SK-N-SH (cell line): ENCODE measurements around the gene USB1. TPM values are rescaled to one million over a fixed set of nuclear protein-coding genes. Genes with fewer than 3 reads are reported as not detected.

Experiments used
- CTCF ChIA-PET: fragments of 300-600, 350-600 bp; formaldehyde crosslinking; extraction: SDS; loops from one replicate; lab custom pipeline; 2021; lab: Yijun Ruan, JAX
- POLR2A ChIA-PET: fragments of 350-600 bp; sonication (Branson Sonifier 250); formaldehyde crosslinking; extraction: SDS; loops from one replicate; lab custom pipeline; 2020; ENCODE audit warnings: antibody characterized with exemption, inconsistent platforms; lab: Yijun Ruan, JAX
- DNase-seq: peaks from one replicate; pipeline ENCODE4 v3.0.0; 2012
- H2AFZ ChIP-seq: fragments of 200-600 bp; sonication (generic); 2 replicates; pipeline ENCODE4 v1.8.1; 2016; ENCODE audit warnings: antibody characterized with exemption, mild to moderate bottlenecking, low read depth
- H3F3A ChIP-seq: fragments of 200-600 bp; sonication (generic); replicated peaks from 2 replicates; pipeline ENCODE3; 2016; ENCODE audit warnings: antibody characterized with exemption, mild to moderate bottlenecking; ENCODE audit not compliant: insufficient read depth
- H3K27ac ChIP-seq, 2 experiments: fragments of 200-500 bp in 1 of 2; fragments of 200-600 bp in 1 of 2; sonication (Bioruptor generic) in 1 of 2; sonication (generic), shearing (Covaris generic) in 1 of 2; 2 replicates each; pipeline versions ENCODE4 v1.5.1 to v1.6.1; 2014 to 2016; ENCODE audit warnings: low read depth in 2 of 2, inconsistent platforms in 1 of 2, low read length in 1 of 2, mild to moderate bottlenecking in 1 of 2, mixed read lengths in 1 of 2
- H3K27me3 ChIP-seq: fragments of 200-600 bp; sonication (generic), shearing (Covaris generic); 2 replicates; pipeline ENCODE4 v1.6.1; 2016; ENCODE audit warnings: mixed run types; ENCODE audit not compliant: insufficient read depth
- H3K36me3 ChIP-seq, 2 experiments: fragments of 200-500 bp in 1 of 2; fragments of 200-600 bp in 1 of 2; sonication (Bioruptor generic) in 1 of 2; sonication (generic) in 1 of 2; replicated peaks in 1 of 2; 2 replicates each; pipeline versions ENCODE3 to v1.5.1; 2014 to 2016; ENCODE audit warnings: low read length in 1 of 2, mild to moderate bottlenecking in 1 of 2; ENCODE audit not compliant: insufficient read depth in 2 of 2, control insufficient read depth in 1 of 2
- H3K4me1 ChIP-seq, 2 experiments: fragments of 200-500 bp in 1 of 2; fragments of 200-600 bp in 1 of 2; sonication (Bioruptor generic) in 1 of 2; sonication (generic), shearing (Covaris generic) in 1 of 2; 2 replicates each; pipeline versions ENCODE4 v1.5.1 to v1.6.1; 2014 to 2016; ENCODE audit warnings: low read depth in 1 of 2, low read length in 1 of 2, mixed run types in 1 of 2; ENCODE audit not compliant: insufficient read depth in 2 of 2, control insufficient read depth in 1 of 2
- H3K4me2 ChIP-seq: fragments of 200-600 bp; sonication (generic), shearing (Covaris generic); 2 replicates; pipeline ENCODE4 v1.6.1; 2017; ENCODE audit warnings: mixed run types
- H3K4me3 ChIP-seq, 2 experiments: fragments of 200-500 bp in 1 of 2; fragments of 200-600 bp in 1 of 2; sonication (Bioruptor generic) in 1 of 2; sonication (generic), shearing (Covaris generic) in 1 of 2; 2 replicates each; pipeline versions ENCODE4 v1.5.1 to v1.8.1; 2014 to 2016; ENCODE audit warnings: low read depth in 2 of 2, inconsistent platforms in 1 of 2, low read length in 1 of 2, mild to moderate bottlenecking in 1 of 2, mixed read lengths in 1 of 2, moderate library complexity in 1 of 2
- H3K79me2 ChIP-seq: fragments of 200-600 bp; sonication (generic); 2 replicates; pipeline ENCODE4 v1.8.1; 2017; ENCODE audit warnings: mild to moderate bottlenecking; ENCODE audit not compliant: insufficient read depth
- H3K9ac ChIP-seq: fragments of 200-600 bp; sonication (generic); 2 replicates; pipeline ENCODE4 v1.6.1; 2017; ENCODE audit warnings: mixed run types
- H3K9me2 ChIP-seq: fragments of 200-600 bp; sonication (generic); 2 replicates; pipeline ENCODE4 v1.6.1; 2017; ENCODE audit warnings: mixed run types
- H3K9me3 ChIP-seq: fragments of 200-600 bp; sonication (generic); 2 replicates; pipeline ENCODE4 v1.6.1; 2017; ENCODE audit warnings: mixed run types, mild to moderate bottlenecking, moderate library complexity
- H4K20me1 ChIP-seq: fragments of 200-600 bp; sonication (generic); 2 replicates; pipeline ENCODE4 v1.6.1; 2017; ENCODE audit warnings: mild to moderate bottlenecking, mixed run types; ENCODE audit not compliant: insufficient read depth
- ELF1 ChIP-seq: IDR thresholded peaks from 2 replicates; pipeline ENCODE4 v1.4.0; 2012
- FOSL2 ChIP-seq: IDR thresholded peaks from 2 replicates; pipeline ENCODE4 v1.4.0; 2012; ENCODE audit warnings: low read depth, mild to moderate bottlenecking, moderate library complexity, borderline replicate concordance
- FOXJ3 ChIP-seq: sonication (generic); formaldehyde crosslinking; IDR thresholded peaks from 2 replicates; pipeline ENCODE4 v1.5.1; 2020; ENCODE audit warnings: mild to moderate bottlenecking, missing genetic modification reagents
- GATA2 ChIP-seq: sonication (generic); formaldehyde crosslinking; IDR thresholded peaks from 2 replicates; pipeline ENCODE4 v1.5.0; 2020; ENCODE audit warnings: mild to moderate bottlenecking, missing genetic modification reagents
- MEF2A ChIP-seq: IDR thresholded peaks from 2 replicates; pipeline ENCODE4 v1.4.0; 2012; ENCODE audit warnings: low read depth, borderline replicate concordance
- NRF1 ChIP-seq: IDR thresholded peaks from 2 replicates; pipeline ENCODE4 v1.6.1; 2012; ENCODE audit warnings: low read depth, mild to moderate bottlenecking, low read length
- PBX3 ChIP-seq: IDR thresholded peaks from 2 replicates; pipeline ENCODE4; 2012
- POLR2AphosphoS5 ChIP-seq: IDR thresholded peaks from 2 replicates; pipeline ENCODE4 v1.6.1; 2012; ENCODE audit warnings: low read depth, low read length
- RAD21 ChIP-seq: IDR thresholded peaks from 2 replicates; pipeline ENCODE4 v1.6.1; 2012; ENCODE audit warnings: mild to moderate bottlenecking, low read length
- RCOR1 ChIP-seq: fragments of 150-350 bp; IDR thresholded peaks from 2 replicates; pipeline ENCODE4 v1.6.1; 2017; ENCODE audit warnings: antibody characterized with exemption, low read length
- SIN3A ChIP-seq: IDR thresholded peaks from 2 replicates; pipeline ENCODE4 v1.6.1; 2012; ENCODE audit warnings: low read depth, mild to moderate bottlenecking, low read length, moderate library complexity, borderline replicate concordance
- TEAD4 ChIP-seq: IDR thresholded peaks from 2 replicates; pipeline ENCODE4 v1.4.0; 2012; ENCODE audit warnings: mild to moderate bottlenecking, borderline replicate concordance; ENCODE audit not compliant: insufficient read depth
- YY1 ChIP-seq: IDR thresholded peaks from 2 replicates; pipeline ENCODE4 v1.4.0; 2012; ENCODE audit warnings: low read depth, mild to moderate bottlenecking
- WGBS: methylation state at CpG from one replicate; pipeline ENCODE4 v1.1.6; 2017; ENCODE audit warnings: low lambda C conversion rate; 5-methylcytosine and 5-hydroxymethylcytosine counted together
- polyA plus RNA-seq, 3 experiments: library from polyadenylated mRNA; depleted of rRNA; stranded (reverse); fragments of >200 nt; gene quantifications; 2 replicates each; pipeline ENCODE4 v1.2.3, GENCODE V29; 2012
- TF ChIP-seq, protein P1 (sequence below): IDR thresholded peaks from 2 replicates; pipeline ENCODE4 v1.4.0; 2012; ENCODE audit warnings: low read depth
- TF ChIP-seq, protein P2 (sequence below): IDR thresholded peaks from 2 replicates; pipeline ENCODE4 v1.6.1; 2012; ENCODE audit warnings: mild to moderate bottlenecking, low read depth, low read length, moderate library complexity

Gene USB1
- polyA plus RNA-seq, 1 of the 3 experiments (the other 2 are of a cell fraction) = 94.1 TPM

DNA sequence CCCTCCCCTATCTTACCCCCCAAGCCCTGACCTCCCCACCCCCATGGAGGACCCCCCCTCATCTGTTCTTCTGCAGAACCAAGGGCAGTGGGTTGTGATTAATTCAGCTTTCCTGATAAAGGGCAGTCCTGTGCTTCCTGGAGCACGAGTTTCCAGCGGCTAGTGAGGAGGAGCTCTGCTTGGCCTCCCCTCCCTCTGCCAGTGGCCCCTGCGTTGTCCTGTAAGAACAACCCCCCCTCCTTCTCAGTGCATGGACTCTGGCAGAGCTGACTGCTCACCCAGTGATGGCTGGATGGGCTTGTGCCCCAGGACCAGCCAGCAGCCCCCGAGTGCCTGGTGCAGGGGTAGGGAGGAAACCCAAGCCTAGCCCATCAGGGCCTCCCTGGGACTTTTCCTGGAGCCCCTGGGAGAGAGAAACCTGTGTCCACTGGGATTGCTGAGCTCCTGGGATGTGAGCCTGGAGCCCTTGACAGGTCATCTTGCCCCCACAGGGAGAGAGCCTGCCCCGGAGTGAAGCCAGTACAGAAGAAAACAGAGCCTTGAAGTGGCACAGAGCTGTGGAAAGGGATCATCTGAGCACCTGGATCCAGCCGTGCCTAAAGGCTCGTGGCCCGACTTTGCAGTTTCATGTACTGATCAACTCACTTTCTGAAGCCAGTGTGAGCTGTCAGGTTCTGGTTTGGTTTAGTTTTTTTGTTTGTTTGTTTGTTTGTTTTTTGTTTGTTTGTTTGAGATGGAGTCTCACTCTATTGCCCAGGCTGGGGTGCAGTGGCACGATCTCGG is 50.8 kb downstream of the USB1 start:
- no peak for DNase-seq
- Histone ChIP-seq H3K27me3 (no peaks in the 10 kb centered on the region), H3K9me3 (no peaks in the 10 kb centered on the region), H3K9me2 (no peaks in the 10 kb centered on the region), H3K4me3 (no peak overlapping the region), H4K20me1 (no peaks in the 10 kb centered on the region), H3K79me2 (no peaks in the 10 kb centered on the region), H3K4me2 (no peak overlapping the region), H3K27ac (no peak overlapping the region), H3K36me3 (no peaks in the 10 kb centered on the region), H3K9ac (no peak overlapping the region), H3K4me1 (no peaks in the 10 kb centered on the region; a peak in 1 of 4 replicates), H3F3A (no peaks in the 10 kb centered on the region), H2AFZ (no peak overlapping the region)
- WGBS = 71% methylated on average over 9 of the region's 10 CpGs
- no peak for TF ChIP-seq YY1
- no peak for TF ChIP-seq FOSL2
- no peak for TF ChIP-seq SIN3A
- TF ChIP-seq, protein P1, sequence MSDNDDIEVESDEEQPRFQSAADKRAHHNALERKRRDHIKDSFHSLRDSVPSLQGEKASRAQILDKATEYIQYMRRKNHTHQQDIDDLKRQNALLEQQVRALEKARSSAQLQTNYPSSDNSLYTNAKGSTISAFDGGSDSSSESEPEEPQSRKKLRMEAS = no peak
- TF ChIP-seq FOXJ3 (CRISPR knock-in tag) = no peak
- TF ChIP-seq, protein P2, sequence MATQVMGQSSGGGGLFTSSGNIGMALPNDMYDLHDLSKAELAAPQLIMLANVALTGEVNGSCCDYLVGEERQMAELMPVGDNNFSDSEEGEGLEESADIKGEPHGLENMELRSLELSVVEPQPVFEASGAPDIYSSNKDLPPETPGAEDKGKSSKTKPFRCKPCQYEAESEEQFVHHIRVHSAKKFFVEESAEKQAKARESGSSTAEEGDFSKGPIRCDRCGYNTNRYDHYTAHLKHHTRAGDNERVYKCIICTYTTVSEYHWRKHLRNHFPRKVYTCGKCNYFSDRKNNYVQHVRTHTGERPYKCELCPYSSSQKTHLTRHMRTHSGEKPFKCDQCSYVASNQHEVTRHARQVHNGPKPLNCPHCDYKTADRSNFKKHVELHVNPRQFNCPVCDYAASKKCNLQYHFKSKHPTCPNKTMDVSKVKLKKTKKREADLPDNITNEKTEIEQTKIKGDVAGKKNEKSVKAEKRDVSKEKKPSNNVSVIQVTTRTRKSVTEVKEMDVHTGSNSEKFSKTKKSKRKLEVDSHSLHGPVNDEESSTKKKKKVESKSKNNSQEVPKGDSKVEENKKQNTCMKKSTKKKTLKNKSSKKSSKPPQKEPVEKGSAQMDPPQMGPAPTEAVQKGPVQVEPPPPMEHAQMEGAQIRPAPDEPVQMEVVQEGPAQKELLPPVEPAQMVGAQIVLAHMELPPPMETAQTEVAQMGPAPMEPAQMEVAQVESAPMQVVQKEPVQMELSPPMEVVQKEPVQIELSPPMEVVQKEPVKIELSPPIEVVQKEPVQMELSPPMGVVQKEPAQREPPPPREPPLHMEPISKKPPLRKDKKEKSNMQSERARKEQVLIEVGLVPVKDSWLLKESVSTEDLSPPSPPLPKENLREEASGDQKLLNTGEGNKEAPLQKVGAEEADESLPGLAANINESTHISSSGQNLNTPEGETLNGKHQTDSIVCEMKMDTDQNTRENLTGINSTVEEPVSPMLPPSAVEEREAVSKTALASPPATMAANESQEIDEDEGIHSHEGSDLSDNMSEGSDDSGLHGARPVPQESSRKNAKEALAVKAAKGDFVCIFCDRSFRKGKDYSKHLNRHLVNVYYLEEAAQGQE = no peak
- TF ChIP-seq ELF1 = no peak
- no peak for TF ChIP-seq NRF1
- TF ChIP-seq RCOR1 = no peak
- POLR2A ChIA-PET = no interaction called here
- CTCF ChIA-PET = interaction anchor here (1.0 to 1.5 kb wide), 3 partner anchors 12 to 25 kb away, joined by 3 to 5 read pairs (median 5); no protein-coding TSS in a partner anchor

DNA sequence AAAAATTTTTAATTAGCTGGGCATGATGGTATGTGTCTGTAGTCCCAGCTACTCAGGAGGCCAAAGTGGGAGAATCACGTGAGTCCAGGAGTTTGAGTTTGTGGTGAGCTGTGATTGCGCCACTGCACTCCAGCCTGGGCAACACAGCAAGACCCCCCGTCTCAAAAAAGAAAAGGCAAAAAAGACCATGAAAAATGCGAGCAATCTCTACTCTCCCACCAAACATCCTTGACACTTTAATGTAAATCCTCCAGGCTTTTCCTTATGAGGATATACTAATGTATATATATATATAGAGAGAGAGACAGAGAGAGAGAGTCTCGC is 52.4 kb downstream of the USB1 start:
- POLR2A ChIA-PET = no interaction called here
- Histone ChIP-seq H3K79me2 (no peaks in the 10 kb centered on the region), H3K4me3 (no peak overlapping the region), H3K4me1 (no peaks in the 10 kb centered on the region), H3K36me3 (no peaks in the 10 kb centered on the region), H3K9ac (no peak overlapping the region), H3K27me3 (no peaks in the 10 kb centered on the region), H3K27ac (no peak overlapping the region), H3F3A (no peaks in the 10 kb centered on the region), H2AFZ (no peak overlapping the region), H4K20me1 (no peaks in the 10 kb centered on the region), H3K9me2 (no peaks in the 10 kb centered on the region), H3K4me2 (no peak overlapping the region), H3K9me3 (no peaks in the 10 kb centered on the region)
- TF ChIP-seq PBX3 = no peak
- no peak for TF ChIP-seq RAD21
- TF ChIP-seq FOXJ3 (CRISPR knock-in tag) = no peak
- no peak for TF ChIP-seq POLR2AphosphoS5
- no peak for TF ChIP-seq GATA2 (CRISPR knock-in tag)
- no peak for TF ChIP-seq MEF2A
- TF ChIP-seq YY1 = no peak
- no peak for TF ChIP-seq TEAD4
- DNase-seq = no peak
- 89% methylated on average over 5 of the region's 5 CpGs for WGBS
- CTCF ChIA-PET = interaction anchor here (1.3 to 1.8 kb wide), 2 partner anchors 13 to 42 kb away, joined by 3 to 6 read pairs; no protein-coding TSS in a partner anchor
